IPS-20b (cell line): ENCODE data around the gene SH3BP5.

Experiments used
- H3K27ac ChIP-seq: one replicate; pipeline ENCODE4 v1.5.1; 2013; ENCODE audit warnings: low read length
- H3K27me3 ChIP-seq: 2 replicates; pipeline ENCODE4 v1.6.1; 2013; ENCODE audit warnings: mild to moderate bottlenecking, low read length, inconsistent platforms; ENCODE audit not compliant: insufficient read depth
- H3K36me3 ChIP-seq: 2 replicates; pipeline ENCODE4 v1.6.1; 2013; ENCODE audit warnings: low read depth, mild to moderate bottlenecking, inconsistent platforms, low read length, moderate library complexity; ENCODE audit not compliant: insufficient read depth
- H3K4me1 ChIP-seq: 2 replicates; pipeline ENCODE4 v1.6.1; 2013; ENCODE audit warnings: mild to moderate bottlenecking, control low read depth, inconsistent platforms, low read length, moderate library complexity; ENCODE audit not compliant: insufficient read depth
- H3K4me3 ChIP-seq: 2 replicates; pipeline ENCODE4 v1.5.1; 2013; ENCODE audit warnings: mild to moderate bottlenecking, low read length, inconsistent platforms
- H3K9ac ChIP-seq: 2 replicates; pipeline ENCODE4 v1.6.1; 2013; ENCODE audit warnings: low read depth, mild to moderate bottlenecking, inconsistent platforms, low read length, moderate library complexity
- H3K9me3 ChIP-seq: 2 replicates; pipeline ENCODE4 v1.6.1; 2013; ENCODE audit warnings: mild to moderate bottlenecking, low read depth, low read length, inconsistent platforms; ENCODE audit not compliant: insufficient read depth

SH3BP5 gene

GRCh38 chr3:15261274-15261673 is 71.1 kb downstream of the SH3BP5 start:
- no peak overlapping the region for H3K27ac ChIP-seq
- peaks cover 38% of the 10 kb centered on the region for H3K36me3 ChIP-seq
- no peak overlapping the region for H3K4me3 ChIP-seq
- no peak overlapping the region for H3K9ac ChIP-seq
- H3K9me3 ChIP-seq: no peaks in the 10 kb centered on the region
- no peaks in the 10 kb centered on the region for H3K27me3 ChIP-seq
- no peaks in the 10 kb centered on the region for H3K4me1 ChIP-seq

- H3K4me1 ChIP-seq: no peaks in the 10 kb centered on the region
- no peak overlapping the region for H3K9ac ChIP-seq
- H3K36me3 ChIP-seq: peaks cover 45% of the 10 kb centered on the region
- no peak overlapping the region for H3K27ac ChIP-seq
- no peaks in the 10 kb centered on the region for H3K27me3 ChIP-seq
- no peak overlapping the region for H3K4me3 ChIP-seq
- no peaks in the 10 kb centered on the region for H3K9me3 ChIP-seq
These were observed 71.9 kb downstream of the SH3BP5 start for GRCh38 chr3:15260531-15260930.

- no peak overlapping the region for H3K9ac ChIP-seq
- no peaks in the 10 kb centered on the region for H3K27me3 ChIP-seq
- no peak overlapping the region for H3K4me3 ChIP-seq
- H3K4me1 ChIP-seq: no peaks in the 10 kb centered on the region
- H3K9me3 ChIP-seq: no peaks in the 10 kb centered on the region
- H3K27ac ChIP-seq: no peak overlapping the region
- peaks cover 60% of the 10 kb centered on the region for H3K36me3 ChIP-seq
These were observed 73.7 kb downstream of the SH3BP5 start for GRCh38 chr3:15258720-15259119.

GRCh38 chr3:15256861-15257341 is 75.5 kb downstream of the SH3BP5 start:
- Histone ChIP-seq H3K9ac (no peak overlapping the region), H3K27ac (no peak overlapping the region), H3K27me3 (no peaks in the 10 kb centered on the region), H3K4me3 (no peak overlapping the region), H3K4me1 (no peaks in the 10 kb centered on the region), H3K9me3 (no peaks in the 10 kb centered on the region), H3K36me3 (peaks cover 78% of the 10 kb centered on the region)

- H3K36me3 ChIP-seq: peaks cover 89% of the 10 kb centered on the region
- H3K4me1 ChIP-seq: no peaks in the 10 kb centered on the region
- no peak overlapping the region for H3K9ac ChIP-seq
- H3K27me3 ChIP-seq: no peaks in the 10 kb centered on the region
- H3K9me3 ChIP-seq: no peaks in the 10 kb centered on the region
- H3K4me3 ChIP-seq: no peak overlapping the region
- H3K27ac ChIP-seq: no peak overlapping the region
These were observed 77.2 kb downstream of the SH3BP5 start for GRCh38 chr3:15255215-15255614.

GRCh38 chr3:15253023-15253697 is 79.2 kb downstream of the SH3BP5 start:
- no peak overlapping the region for H3K9ac ChIP-seq
- no peak overlapping the region for H3K27ac ChIP-seq
- H3K9me3 ChIP-seq: no peaks in the 10 kb centered on the region
- no peaks in the 10 kb centered on the region for H3K27me3 ChIP-seq
- peaks cover 88% of the 10 kb centered on the region for H3K36me3 ChIP-seq
- no peaks in the 10 kb centered on the region for H3K4me1 ChIP-seq
- H3K4me3 ChIP-seq: no peak overlapping the region

GRCh38 chr3:15246186-15246585 is 86.2 kb downstream of the SH3BP5 start:
- Histone ChIP-seq H3K4me3 (no peak overlapping the region), H3K9me3 (no peaks in the 10 kb centered on the region), H3K4me1 (no peaks in the 10 kb centered on the region), H3K9ac (no peak overlapping the region), H3K36me3 (peaks cover 83% of the 10 kb centered on the region), H3K27ac (no peak overlapping the region), H3K27me3 (no peaks in the 10 kb centered on the region)

GRCh38 chr3:15243822-15244482 is 88.4 kb downstream of the SH3BP5 start:
- H3K9me3 ChIP-seq: no peaks in the 10 kb centered on the region
- H3K36me3 ChIP-seq: peaks cover 89% of the 10 kb centered on the region
- H3K9ac ChIP-seq: no peak overlapping the region
- H3K27me3 ChIP-seq: no peaks in the 10 kb centered on the region
- no peak overlapping the region for H3K4me3 ChIP-seq
- H3K27ac ChIP-seq: no peak overlapping the region
- no peaks in the 10 kb centered on the region for H3K4me1 ChIP-seq

GRCh38 chr3:15241341-15241740 is 91.0 kb downstream of the SH3BP5 start:
- H3K4me1 ChIP-seq: no peaks in the 10 kb centered on the region
- no peaks in the 10 kb centered on the region for H3K27me3 ChIP-seq
- peaks cover 73% of the 10 kb centered on the region for H3K36me3 ChIP-seq
- H3K9me3 ChIP-seq: no peaks in the 10 kb centered on the region
- H3K4me3 ChIP-seq: no peak overlapping the region
- no peak overlapping the region for H3K9ac ChIP-seq
- no peak overlapping the region for H3K27ac ChIP-seq

- no peak overlapping the region for H3K4me3 ChIP-seq
- no peak overlapping the region for H3K9ac ChIP-seq
- H3K36me3 ChIP-seq: peaks cover 45% of the 10 kb centered on the region
- H3K27ac ChIP-seq: no peak overlapping the region
- H3K4me1 ChIP-seq: no peaks in the 10 kb centered on the region
- no peaks in the 10 kb centered on the region for H3K9me3 ChIP-seq
- no peaks in the 10 kb centered on the region for H3K27me3 ChIP-seq
These were observed 103.1 kb downstream of the SH3BP5 start for GRCh38 chr3:15229262-15229661.

GRCh38 chr3:15228147-15228546 is 104.2 kb downstream of the SH3BP5 start:
- no peaks in the 10 kb centered on the region for H3K9me3 ChIP-seq
- H3K4me1 ChIP-seq: no peaks in the 10 kb centered on the region
- H3K27me3 ChIP-seq: no peaks in the 10 kb centered on the region
- H3K4me3 ChIP-seq: no peak overlapping the region
- H3K9ac ChIP-seq: no peak overlapping the region
- H3K27ac ChIP-seq: no peak overlapping the region
- peaks cover 37% of the 10 kb centered on the region for H3K36me3 ChIP-seq
